HG02642 (cell line): ENCODE data around the gene NR1D2.
"Not testable (repeated sequence)": the region's sequence is repeated elsewhere in the genome, so short reads cannot be mapped to it uniquely, and the experiment has no call there.

ENCODE experiments used
- ATAC-seq: cut with Tn5 transposase; IDR thresholded peaks from one replicate; pipeline ENCODE4 v1.9.1; 2021; ENCODE audit warnings: mild to moderate bottlenecking; ENCODE audit not compliant: unreplicated experiment, poor library complexity

The NR1D2 gene

GRCh38 chr3:23999012-23999641 lies 54.0 kb downstream of the NR1D2 start:
- peak; percentile 61 for ATAC-seq

DNA sequence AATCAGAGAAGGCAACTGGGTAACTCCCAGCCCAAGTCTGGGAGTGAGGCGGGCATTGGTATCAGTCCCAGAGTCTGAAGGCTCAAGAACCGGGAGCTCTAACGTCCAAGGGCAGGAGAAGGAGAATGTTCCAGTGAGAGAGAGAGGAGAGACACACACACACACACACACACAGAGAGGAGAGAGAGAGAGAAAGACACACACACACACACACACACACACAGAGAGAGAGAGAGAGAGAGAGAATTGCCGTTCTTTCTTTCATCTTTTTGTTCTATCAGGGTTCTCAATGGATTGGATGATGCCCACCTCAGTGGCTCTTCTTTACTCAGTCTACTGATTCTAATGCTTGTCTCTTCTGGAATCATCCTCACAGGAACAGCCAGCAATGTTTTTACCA lies 57.0 kb downstream of the NR1D2 start:
- no peak for ATAC-seq

DNA sequence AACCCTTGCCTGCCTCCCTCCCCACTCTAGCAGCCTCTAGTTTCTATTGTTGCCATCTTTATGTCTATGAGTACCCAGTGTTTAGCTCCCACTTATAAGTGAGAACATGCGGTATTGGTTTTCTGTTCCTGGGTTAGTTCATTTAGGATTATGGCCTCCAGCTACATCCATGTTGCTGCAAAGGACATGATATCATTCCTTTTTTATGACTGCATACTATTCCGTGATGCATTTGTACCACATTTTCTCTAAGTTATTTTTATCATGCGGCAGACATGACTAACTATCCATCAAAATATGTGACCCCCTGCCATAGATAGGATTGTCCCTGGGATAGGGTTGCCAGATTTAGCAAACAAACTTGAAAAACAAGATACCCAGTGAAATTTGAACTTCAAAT lies 58.4 kb downstream of the NR1D2 start:
- ATAC-seq: no peak

- ATAC-seq: peak; percentile 92
These were observed 59.3 kb downstream of the NR1D2 start for GRCh38 chr3:24004171-24004938.

DNA sequence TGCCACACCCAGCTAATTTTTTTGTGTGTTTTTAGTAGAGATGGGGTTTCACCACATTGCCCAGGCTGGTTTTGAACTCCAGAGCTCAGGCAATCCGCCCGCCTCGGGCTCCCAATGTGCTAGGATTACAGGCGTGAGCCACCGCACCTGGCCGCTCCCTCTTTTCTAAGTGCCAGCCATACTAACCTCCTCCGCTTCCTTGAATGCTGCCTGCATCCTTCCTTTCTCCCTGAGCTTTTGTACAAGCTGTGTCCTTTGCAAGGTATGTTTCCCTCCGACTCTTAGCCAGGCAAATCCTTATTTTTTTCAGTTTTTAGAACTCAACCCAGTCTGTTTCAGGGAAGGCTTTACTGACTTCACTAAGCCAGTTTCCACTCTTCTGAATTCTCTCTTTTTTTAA lies 60.6 kb downstream of the NR1D2 start:
- ATAC-seq: no peak

- not testable (repeated sequence) for ATAC-seq
These were observed 65.7 kb downstream of the NR1D2 start for GRCh38 chr3:24010834-24011233.

GRCh38 chr3:24012589-24013269 lies 67.6 kb downstream of the NR1D2 start:
- ATAC-seq: no peak

DNA sequence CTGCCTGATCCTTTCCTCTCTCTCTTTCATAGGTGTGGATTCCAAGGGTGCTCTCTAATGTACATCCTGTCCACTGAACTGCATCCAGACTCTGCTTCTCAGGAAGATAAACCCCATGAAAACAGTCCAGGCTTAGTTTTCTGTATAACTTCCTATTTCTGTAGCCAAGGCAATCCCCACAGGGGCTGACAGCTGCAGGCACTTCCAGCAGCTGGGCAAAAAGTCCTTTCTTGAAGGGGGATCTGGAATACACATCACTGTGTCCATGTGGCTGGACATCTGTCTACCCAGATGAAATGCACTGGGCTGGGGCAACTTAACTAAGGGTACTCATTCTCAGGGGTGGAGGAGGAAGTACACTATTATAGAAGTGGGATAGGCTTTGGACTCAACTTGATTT lies 72.2 kb downstream of the NR1D2 start:
- ATAC-seq: no peak

- ATAC-seq: no peak
These were observed 73.9 kb downstream of the NR1D2 start for GRCh38 chr3:24018784-24019570.

DNA sequence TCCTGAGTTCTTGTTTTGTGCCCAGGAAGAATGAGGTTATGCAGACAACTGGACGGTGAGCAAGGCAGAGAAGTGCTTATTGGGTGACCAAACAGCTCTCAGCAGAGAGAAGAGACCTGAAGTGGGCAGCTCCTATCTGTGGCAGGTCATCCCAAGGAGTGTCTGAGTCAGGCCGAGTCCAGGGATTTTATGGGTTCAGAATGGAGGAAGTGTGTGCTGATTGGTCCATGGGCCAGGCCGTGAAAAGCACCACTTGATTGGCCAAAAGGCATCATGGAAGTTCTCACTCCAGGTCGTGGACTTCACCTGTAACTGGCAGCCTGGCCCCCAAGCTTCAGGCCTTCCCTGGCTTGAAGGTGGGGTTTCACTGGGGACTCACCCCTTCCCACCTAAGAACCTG lies 74.5 kb downstream of the NR1D2 start:
- no peak for ATAC-seq

- ATAC-seq: no peak
These were observed 75.1 kb downstream of the NR1D2 start for GRCh38 chr3:24020036-24020691.

DNA sequence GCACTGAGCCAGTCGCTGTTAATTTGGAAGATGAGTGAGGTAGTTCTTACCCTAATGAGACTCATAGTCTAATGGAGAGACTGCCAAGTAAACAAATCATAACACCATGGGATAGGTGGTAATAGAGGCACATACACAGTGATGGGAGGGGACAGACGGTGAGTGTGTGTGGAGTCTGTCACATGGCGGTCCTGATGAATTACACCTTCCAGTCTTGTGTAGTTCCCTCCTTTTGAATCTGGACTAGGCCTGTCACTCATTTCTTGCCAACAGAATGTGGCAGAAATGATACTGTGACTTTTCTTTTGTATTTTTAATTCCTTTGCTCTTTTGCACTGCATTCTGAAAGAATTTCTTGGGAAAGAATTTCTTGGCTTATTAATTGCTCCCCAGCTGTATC lies 78.1 kb downstream of the NR1D2 start:
- ATAC-seq: no peak

GRCh38 chr3:24025805-24026204 lies 80.7 kb downstream of the NR1D2 start:
- no peak for ATAC-seq

DNA sequence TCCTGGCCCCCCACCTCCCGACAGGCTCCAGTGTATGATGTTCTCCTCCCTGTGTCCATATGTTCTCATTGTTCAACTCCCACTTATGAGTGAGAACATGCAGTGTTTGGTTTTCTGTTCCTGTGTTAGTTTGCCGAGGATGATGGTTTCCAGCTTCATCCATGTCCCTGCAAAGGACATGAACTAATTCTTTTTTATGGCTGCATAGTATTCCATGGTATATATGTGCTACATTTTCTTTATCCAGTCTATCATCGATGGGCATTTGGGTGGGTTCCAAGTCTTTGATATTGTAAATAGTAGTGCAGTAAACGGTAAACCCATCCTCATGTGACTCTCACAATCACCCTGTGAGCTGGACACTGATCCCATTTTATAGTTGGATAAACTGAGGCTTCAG lies 81.6 kb downstream of the NR1D2 start:
- not testable (repeated sequence) for ATAC-seq

DNA sequence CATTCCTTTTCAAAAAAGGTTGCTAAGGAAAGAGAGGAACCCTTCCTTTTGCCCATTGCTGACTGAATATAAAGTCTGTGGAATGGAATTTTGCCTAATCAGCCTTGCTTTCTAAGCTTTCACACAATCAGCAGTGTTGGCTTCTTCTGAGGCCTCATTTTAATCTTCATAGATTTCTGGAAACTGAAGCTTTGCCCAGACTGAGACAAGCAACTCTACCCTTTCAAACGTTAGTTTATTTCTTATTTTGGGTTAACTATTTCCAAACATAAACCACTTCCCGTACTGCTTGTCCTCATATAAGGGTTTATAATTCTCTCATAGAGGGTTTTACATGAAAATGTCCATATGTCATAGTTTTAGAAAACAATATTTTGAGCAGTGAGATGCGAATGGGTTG lies 82.9 kb downstream of the NR1D2 start:
- no peak for ATAC-seq
